GM21528 (cell line): ENCODE measurements around the gene OGA.
"Not testable (repeated sequence)": the region's sequence is repeated elsewhere in the genome, so short reads cannot be mapped to it uniquely, and the experiment has no call there.

Experiments used
- ATAC-seq: cut with Tn5 transposase; IDR thresholded peaks from one replicate; pipeline ENCODE4 v1.9.1; 2021; ENCODE audit warnings: mild to moderate bottlenecking, moderate library complexity; ENCODE audit not compliant: unreplicated experiment, low FRiP score

The OGA gene

DNA sequence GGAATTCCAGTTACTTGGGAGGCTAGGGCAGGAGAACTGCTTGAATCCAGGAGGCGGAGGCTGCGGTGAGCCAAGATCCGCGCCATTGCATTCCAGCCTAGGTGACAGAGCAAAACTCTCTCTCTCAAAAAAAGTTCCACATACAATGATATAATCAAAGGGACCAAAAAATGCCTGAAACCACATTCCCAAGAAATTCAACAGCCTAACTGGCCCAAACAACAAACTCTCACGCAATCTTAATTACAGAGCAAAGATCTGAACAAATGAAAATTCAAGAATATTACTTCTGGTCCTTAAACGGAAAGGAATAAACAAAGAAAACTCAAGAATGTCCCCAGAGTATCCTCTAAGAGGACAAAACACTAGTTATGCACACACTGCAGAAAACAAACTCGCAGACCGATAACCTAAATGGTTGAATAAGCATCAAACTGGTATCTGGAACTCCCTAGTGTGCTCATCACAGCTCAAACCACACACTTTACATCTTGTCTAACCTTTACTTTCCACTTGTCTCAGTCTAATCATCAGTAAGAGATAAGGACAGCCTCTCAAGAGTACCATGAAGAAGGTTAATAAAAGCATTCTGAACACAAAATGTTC is 3.7 kb downstream of the OGA start:
- ATAC-seq = no peak

DNA sequence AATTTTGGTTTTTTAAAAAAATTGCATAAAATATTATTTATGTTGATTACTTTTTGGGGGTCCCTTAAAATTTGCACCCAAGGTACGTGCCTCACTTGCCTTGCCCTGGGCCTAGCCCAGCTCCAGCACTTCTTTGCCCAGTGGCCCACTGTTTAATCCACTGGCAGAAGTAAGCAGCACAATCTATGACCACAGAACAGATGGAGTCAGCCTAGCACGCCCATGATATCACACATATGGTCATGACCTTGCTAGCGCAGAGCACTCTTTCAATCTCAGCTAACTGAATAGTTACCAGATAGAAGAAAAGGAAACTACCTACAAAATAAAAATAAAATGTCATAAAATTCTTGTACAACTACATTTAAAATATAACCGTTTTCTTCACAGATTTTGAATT is 5.6 kb downstream of the OGA start:
- ATAC-seq = no peak

DNA sequence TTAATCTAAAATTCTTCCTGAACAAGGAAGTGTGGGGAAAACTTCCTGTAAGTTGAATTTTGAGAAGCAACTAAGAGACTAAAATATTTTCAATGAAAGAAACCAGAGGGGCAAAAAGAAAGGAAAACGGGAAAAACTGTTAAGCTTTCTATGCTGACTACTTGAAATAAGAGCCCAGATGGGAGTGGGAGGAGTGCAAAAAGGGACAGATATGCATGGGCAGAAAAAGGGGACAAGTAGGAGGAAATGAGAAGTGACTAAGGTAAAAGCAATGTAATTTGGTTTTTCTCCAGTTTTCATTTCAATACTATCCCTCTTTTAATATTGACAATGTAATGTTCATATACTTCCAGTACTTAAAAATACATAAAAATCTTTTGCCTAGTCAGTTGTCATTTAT is 11.1 kb downstream of the OGA start:
- ATAC-seq = no peak

DNA sequence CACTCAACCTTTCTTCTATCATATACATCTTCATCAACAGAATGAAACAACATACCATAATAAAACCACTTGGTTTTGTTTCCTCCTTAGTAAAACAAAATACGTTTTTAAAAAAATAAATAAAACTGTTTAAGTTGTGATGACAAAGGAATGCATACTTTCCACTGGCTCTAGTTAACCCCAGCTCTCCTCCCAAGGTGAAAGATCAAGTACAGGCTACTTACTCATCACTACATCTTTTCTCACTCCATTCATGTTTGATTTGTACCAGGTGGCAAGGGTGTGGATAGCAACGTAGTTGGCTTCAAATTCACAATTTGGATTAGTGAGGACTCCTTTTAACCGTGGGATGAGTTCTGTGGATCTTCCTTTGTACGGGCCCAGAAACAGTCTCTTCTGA is 14.7 kb downstream of the OGA start:
- no peak for ATAC-seq

DNA sequence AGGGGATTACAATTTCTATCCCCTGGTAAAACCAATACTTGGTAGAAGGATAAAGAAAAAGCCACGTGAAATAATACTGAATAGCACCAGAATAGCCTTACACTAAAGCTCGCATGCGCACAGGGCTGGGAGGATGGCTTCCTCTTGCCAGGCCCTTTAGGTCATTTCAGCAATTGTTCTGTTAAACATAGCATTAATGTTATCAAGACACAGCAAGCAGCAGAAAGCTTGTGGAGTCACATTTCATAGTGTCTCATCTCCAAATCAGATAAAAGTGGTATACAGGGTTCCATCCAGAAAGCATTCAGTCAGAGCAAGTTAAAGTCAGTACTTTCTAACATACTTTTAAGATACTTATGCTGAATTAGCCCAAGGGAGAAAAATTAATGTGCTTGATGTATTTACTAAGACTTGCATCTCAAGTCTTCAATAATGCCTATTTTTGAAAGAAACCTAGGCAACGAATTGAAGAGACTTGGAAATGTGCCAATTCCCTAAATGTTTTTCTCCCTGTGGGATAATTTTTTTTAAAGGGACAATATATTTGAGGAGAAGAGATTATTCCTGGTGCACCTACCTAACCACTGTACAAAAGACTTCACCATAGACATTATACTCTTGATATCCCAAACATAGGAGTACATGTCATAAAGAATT is 20.7 kb downstream of the OGA start:
- ATAC-seq = no peak

DNA sequence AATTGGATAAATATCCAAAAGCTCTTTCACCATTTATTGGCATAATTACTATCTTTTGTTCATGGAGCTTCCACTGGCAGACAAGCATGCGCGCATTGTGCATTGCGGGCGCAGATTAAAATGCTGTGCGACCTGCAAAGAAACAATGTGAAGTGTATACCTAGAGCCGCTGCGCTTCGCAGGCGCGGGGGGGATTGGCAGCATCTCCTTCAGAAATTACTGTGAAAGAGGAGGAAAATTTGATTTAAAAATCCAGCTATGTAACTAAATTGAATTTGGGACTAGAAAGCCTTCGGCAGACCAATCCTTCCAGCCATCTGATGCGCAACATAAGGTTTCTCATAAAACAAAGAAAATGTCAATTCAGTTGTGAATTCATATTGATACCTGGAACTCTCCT is 24.7 kb downstream of the OGA start:
- ATAC-seq = no peak

DNA sequence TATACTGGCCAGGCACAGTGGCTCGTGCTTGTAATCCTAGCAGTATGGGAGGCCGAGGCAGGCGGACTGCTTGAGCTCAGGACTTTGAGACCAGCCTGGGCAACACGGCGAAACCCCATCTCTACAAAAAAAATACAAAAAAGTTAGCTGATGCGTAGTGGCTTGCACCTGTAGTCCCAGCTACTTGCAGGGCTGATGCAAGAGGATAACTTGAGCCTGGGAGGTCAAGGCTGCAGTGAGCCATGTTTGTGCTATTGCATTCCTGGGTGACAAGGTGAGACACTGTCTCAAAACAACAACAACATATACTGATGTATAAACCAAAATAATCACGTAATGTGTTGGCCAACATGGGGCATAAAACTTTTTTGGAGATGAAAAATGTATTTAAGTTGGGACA is 28.6 kb downstream of the OGA start:
- ATAC-seq = no peak

DNA sequence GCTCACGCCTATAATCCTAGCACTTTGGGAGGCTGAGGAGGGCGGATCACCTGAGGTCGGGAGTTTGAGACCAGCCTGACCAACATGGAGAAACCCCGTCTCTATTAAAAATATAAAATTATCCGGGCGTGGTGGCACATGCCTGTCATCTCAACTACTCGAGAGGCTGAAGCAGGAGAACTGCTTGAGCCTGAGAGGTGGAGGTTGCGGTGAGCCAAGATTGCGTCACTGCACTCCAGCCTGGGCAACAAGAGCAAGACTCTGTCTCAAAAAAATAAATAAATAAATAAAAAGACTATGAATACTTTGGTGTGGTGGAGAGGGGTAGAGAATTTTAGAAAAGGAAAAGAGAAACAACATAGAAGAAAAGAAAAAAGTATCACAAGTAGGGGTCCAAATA is 29.0 kb downstream of the OGA start:
- ATAC-seq = not testable (repeated sequence)

DNA sequence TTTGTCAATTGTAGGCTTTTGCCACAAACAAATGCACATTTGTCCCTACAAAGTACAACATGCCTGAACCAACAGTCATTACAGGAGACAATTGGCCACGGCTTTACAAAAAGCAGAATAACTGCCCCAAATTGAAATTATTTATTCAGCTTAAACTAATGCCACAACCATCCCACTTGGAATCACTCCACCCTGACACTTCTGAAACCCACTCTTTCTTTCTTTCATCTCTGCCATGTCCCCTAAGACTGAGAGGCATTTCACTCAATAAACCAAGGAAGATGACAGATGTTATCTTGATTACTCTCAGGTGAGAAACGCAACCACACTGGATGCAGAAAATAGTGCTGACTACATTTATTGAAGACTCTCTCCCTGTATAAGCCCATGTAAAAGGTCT is 32.4 kb downstream of the OGA start:
- no peak for ATAC-seq

DNA sequence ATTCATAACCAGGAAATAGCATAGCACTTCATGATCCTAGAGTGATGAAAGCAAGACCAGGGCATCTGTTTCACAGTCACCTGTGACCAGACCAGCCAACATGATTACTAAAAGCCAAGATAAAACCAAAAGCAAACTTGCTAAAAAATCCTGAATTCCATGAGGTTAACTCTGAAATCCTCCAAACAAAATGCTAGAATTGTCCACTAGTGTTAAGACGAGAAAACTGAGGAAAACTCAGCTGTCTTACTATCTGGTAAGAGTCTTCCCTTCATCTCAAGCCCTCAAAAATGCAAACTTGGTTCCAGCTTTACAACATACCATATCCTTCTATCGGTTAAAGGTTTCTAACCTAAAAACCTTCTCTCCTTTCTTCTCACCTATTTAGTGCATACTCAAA is 33.7 kb downstream of the OGA start:
- no peak for ATAC-seq

DNA sequence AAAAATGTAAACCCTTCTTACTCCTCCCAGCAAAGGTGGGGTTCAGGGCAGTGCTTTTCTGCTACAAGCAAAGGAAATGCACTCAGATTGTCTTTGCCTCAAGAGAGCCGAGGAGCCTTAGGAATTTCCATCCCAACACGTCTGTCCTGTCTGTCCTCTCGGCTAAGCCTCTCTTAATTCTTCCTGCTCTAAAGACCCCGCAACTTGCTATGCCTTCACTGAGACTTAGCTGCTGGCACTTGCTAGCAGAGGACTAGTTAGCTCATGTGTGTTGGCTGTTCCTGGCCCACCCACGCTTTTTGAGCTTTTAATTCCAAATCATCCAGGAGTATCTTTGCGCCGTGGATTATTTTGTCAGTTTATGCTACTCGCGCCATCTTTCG is 34.5 kb downstream of the OGA start:
- ATAC-seq = no peak

DNA sequence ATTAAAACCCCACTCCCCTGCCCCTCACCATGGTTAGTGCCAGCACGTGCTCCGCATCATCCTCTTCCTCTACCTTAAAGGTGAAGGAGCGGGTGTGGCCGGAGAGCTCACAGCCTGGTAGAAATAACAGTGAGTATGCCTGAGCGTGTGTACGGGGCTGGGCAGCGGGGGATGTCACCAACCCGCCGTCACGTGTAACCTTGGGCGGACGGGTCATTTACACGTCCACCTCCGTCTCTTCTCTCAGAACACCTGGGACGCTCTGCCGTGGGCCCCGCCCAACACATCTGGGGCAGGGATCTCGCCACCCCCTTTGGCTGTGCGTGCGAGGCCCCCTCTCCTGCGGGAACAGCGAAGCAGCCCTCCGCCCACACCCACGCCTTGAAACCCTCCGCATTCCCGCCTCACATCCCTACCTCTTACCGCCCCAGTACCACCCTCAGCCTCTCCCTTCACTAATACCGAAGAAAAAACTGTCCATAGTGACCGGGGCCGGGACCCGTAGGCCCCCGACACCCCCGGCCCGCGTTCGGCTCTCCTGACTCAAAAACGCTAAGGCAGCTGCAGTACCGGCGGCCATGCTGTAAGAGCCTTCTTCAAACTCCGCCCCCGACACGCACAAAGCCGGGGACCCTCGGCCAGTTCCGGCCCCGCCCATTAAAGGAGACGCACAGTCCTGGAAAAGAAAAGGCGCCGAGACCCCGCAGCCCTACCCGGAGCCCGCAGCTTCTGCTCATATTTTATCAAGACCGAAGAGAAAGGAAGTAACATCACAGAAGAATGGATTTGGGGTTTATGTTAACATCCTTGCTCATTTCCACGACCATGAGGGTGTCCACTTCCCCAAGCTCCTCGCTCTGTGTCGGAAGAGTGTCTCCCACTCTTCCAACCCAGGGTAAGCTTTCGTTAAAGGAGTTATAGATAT is 35.2 kb downstream of the OGA start, which contains the start of gene NPM3:
Gene NPM3, minus strand, starts transcription at position 636 of the 925 bp plus-strand sequence. Its CDS starts 56 bp downstream, at position 580.
- ATAC-seq = peak; percentile 65

DNA sequence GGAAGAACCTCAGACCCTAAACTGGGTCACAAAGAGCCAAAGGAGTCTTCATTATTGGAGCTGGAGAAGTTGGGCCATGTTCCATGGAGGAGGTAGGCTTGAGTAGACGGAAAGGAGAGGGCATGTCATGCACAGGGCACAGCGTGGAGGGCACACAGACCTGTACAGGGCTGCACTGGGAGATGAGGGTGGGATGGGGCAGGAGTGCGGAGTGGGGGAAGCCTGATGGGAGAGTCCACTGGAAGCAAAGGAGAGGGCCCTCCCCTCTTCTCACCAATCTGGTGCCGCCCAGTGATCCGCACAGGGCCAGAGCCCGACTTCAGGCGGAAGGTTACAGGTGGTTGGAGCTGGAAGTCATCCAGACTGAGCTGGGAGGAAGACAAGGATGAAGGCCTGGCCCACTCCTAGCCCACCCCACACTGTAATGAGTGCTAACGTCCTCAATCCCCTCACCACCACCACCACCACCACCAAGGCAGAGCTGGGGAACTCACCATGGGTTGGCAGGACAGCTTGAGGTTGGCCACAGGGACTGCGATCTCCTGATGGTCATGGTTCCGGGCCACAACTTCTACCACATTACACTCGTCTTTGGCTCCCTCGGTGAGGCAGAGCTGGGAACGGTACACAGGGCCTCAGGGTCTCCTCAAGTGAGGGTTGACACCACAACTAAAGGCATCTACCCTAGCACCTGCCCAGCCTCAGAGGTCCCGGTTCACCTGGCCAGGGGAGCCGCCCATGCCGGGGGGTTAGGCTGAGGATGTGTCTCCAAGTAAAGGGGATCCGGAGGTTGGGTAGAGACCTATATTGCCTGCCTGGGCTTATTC is 36.0 kb downstream of the OGA start:
- no peak for ATAC-seq

DNA sequence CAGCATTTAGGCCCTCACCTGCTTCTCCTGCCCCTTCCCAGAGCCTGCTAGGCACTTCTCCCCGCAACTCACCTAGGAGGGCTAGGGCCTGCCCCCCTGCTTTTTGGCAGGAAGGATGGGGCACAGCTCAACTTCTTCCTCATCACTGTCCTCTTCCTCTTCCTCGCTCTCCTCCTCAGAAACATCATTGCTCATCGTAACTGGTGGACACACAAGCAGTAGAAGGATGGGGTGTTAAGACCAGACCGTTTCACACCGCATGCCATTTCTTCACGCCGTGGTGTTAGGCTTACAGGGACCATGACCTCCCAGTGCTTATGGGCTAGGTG is 36.6 kb downstream of the OGA start:
- no peak for ATAC-seq

DNA sequence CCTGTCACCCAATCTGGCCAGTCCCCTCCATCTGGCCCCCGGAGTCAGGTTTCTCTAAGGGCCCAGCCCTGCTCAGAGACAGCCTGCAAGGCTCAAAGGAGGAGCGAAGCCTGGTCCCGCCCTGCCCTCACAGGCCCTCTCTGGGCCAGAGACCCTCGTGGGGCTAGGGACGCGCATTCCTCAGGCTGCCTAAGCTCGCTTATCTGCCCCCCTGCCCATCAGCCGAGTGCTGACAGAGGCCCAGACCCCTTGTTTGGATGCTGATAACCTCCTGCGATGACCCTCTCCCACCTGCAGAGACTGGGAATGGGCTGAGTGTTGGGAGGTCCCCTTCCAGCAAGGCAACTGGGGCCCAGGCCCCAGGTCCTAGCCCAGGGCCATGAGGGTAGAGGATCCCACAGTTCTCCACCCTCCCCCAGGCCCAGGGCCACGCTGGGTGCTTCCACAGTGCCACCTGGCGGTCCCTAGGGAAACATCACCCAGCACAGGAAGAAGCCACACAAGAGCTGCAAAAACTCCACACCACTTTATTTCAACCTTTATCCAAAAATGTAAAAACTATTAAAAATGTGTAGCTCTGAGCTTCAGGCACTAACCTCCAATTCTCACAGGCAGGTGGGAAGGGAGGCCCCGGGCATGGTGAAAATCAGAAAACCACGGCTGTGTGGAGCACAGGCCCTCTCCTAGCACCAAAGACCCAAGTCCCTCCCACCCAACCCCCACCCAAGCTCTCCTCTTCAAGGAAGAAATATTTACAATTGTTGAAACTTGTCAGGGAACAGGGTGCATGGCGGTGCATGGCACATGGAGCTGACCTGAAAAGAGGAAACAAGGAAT is 37.2 kb downstream of the OGA start:
- no peak for ATAC-seq

DNA sequence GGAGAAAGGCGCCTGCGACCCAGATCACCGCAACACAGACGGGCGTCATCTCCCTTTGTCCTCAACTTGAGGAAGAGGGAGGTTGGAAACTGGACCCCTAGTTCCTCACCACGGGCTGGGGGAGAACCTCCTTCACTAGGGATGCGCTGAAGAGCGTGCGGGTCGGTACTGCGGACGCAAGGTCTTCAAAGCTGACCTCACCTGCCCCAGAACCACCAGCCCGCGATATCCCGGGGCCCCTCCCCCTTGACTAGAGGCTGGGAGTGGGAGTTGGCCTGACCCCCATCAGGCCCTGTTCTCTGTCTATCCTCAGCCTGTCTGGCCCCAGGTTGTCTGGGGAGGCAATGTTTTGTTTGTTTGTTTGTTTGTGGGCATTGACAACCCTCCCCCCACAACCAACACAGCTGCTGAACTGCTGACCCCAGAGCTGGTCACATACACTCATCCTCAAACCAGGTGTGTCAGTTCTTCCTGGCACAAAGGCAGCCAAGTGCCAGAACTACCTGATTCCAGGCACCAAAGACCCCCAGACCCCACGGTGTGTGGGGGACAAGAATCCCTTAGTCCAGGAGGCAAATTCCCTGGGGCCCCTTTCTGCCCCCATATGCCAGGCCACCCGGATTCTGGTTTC is 37.9 kb downstream of the OGA start:
- no peak for ATAC-seq

DNA sequence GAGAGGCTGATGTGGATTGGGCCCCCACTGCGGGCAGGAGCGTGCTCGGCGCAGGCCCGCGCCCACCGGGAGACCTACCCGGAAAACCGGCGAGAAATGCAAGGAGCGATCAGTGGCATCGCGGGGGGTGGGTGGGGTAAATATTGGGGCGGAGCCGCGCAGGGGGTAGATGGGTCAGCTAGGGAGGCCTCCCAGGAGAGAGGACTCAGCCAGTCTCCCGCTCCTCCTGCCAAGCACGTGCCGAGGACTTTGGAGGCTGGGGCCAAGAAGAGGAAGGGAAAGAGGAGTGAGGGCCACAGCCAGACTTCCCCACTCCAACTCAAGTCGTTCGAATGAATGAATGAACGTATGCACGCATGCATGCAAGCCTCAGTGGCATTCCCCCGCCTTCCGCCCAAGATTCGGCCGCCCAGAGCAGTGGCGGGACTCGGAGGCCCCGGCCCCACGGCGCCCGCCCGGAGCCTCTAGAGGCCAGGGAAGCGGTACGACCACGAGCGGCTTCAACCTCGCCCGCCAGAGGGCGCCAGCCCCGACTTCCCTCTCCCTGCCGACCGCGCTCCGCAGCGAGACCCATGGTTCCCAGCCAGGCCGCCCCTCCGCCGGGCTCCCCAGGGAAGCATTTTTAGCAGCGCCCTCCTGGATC is 38.6 kb downstream of the OGA start:
- ATAC-seq = no peak

DNA sequence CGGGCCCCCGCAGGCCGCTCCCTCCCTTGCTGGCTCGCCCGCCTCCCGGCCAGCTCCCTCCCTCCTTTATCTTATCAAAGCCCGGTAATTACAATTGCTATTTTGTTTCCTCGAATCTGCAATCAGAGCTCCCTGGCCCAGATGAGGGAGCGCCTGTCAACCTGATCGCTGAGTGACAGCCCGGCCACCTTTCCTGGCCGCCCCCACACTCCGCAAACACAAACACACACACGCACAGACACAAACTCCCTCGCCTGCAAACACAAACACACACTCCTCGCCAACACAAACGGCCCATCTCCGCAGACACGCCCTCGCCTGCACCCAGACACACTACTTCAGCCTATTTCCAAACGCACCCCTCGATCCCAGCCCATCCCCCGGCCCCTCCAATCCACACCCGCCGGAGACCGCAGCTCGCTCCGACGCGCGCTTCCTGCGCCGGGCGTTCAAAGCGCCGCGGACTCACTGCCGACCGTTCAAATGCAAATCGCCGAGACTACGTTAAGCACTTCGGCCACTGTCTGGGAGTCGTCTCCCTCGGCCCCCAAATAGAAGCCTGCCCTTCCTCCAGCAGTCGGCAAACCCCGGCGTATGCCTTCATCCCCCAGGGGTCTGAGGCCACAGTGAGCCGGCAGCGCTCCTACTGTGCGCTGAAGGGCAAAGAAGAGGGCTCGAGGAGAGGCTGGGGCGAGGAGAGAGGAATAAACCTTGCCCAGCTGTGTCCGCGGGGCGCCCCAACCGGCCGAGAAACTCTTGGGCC is 39.3 kb downstream of the OGA start:
- ATAC-seq = no peak
